Measurements from ENCODE around the gene TSPOAP1. TPM values are rescaled to one million over a fixed set of nuclear protein-coding genes. Genes with fewer than 3 reads are reported as not detected.
A peak's percentile ranks its signal among the peaks of the same experiment; 100 is the strongest.

TSPOAP1 gene
- total RNA-seq, 4 donors from 2014 or later, result 19.5 to 35.4 (median 22.1) TPM

DNA sequence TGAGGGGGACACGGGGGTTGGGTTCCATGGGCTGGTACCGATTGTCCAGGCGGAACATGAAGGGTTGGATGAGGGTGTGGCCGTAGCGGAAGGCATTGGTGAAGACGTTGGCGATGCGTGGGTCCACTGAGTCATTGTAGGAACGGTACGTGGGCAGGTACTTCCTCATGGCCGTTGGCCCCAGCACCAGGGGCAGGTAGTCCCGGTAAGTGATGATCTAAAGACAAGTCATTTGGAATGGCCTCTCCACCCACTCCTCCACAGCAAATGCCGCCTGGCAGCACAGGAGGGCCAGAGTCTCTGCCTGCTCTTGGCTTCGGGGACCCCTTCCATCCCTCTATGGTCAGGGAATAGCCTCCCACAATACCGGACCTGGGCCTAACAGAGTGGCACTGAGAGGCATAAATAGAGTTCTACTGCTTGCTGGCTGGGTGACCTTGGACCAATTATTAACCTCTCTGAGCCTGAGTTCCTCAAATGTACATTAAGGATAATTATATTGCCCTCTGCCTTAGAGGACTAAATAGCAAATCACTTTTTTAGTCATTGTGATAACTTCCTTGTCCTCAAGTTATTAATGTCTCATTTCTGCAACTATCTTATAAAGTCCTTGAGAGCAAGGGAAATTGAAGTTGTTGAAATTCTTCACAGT, 55.0 kb downstream of the TSPOAP1 start:
- no peak overlapping the region for H3K27ac ChIP-seq
- no peak for DNase-seq
- intact Hi-C loops (cut with DNase I), result no loop called here
- H3K9me3 ChIP-seq, result no peaks in the 10 kb centered on the region
- WGBS, 2 donors, result 90 to 91% methylated on average over 15 of the region's 15 CpGs
- no peaks in the 10 kb centered on the region for H3K27me3 ChIP-seq
- no peak for TF ChIP-seq POLR2A (IDR thresholded peaks at IDR 0.05)
- TF ChIP-seq, protein P1, sequence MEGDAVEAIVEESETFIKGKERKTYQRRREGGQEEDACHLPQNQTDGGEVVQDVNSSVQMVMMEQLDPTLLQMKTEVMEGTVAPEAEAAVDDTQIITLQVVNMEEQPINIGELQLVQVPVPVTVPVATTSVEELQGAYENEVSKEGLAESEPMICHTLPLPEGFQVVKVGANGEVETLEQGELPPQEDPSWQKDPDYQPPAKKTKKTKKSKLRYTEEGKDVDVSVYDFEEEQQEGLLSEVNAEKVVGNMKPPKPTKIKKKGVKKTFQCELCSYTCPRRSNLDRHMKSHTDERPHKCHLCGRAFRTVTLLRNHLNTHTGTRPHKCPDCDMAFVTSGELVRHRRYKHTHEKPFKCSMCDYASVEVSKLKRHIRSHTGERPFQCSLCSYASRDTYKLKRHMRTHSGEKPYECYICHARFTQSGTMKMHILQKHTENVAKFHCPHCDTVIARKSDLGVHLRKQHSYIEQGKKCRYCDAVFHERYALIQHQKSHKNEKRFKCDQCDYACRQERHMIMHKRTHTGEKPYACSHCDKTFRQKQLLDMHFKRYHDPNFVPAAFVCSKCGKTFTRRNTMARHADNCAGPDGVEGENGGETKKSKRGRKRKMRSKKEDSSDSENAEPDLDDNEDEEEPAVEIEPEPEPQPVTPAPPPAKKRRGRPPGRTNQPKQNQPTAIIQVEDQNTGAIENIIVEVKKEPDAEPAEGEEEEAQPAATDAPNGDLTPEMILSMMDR (IDR thresholded peaks at IDR 0.05), result no peak
- H3K4me1 ChIP-seq, result no peaks in the 10 kb centered on the region
- no peak overlapping the region for H3K4me3 ChIP-seq (replicated peaks in 1 of 3)
- no peaks in the 10 kb centered on the region for H3K36me3 ChIP-seq

DNA sequence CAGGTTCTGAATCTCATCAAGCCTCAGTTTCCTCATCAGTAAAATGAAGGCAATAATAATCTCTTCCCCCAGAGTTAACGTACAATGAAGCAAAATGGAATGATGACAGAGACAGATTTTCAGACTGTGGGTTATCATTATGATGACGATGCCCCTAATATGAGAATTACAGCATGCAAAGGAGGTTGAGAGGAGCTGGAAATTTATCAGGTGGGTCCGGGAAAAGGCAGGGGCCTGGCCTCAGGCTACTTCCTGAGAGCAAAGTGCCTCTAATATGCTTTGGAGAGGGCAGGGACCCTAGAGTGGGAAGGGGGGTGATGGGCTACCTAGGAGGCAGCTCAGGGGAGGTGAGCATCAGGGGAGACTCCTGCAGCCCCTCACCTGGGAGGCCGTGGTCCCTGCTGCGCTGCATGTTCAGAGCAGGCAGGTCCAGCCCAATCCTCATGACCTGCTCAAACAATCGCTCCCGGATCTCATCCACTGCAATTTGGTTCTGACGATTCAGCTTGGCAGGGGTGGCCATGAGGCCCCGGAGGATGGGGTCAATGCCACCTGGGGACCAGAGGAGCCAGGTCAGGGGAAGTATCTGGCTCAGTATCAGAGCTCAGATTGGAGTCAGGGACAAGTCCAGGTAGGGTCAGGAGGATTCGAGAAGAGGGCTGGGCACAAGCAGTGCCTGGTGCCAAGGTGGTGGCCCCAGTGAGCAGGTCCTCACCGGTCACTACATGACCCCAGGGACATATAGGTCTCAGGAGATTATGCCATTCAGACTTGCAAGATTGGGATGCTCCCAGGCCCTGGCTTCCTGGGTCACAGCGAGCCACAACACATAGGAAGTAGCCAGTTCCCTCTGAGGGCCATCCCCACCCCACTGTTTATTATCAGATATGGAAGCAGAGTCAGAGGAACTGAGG, 56.0 kb downstream of the TSPOAP1 start:
- no peak overlapping the region for H3K27ac ChIP-seq
- H3K36me3 ChIP-seq, result no peaks in the 10 kb centered on the region
- H3K27me3 ChIP-seq, result no peaks in the 10 kb centered on the region
- intact Hi-C loops (cut with DNase I), result no loop called here
- H3K4me3 ChIP-seq (replicated peaks in 1 of 3), result no peak overlapping the region
- TF ChIP-seq, protein P1 (IDR thresholded peaks at IDR 0.05), result no peak
- TF ChIP-seq POLR2A (IDR thresholded peaks at IDR 0.05), result no peak
- DNase-seq, result no peak
- no peaks in the 10 kb centered on the region for H3K9me3 ChIP-seq
- WGBS, 2 donors, result 89 to 91% methylated on average over 12 of the region's 12 CpGs
- no peaks in the 10 kb centered on the region for H3K4me1 ChIP-seq

DNA sequence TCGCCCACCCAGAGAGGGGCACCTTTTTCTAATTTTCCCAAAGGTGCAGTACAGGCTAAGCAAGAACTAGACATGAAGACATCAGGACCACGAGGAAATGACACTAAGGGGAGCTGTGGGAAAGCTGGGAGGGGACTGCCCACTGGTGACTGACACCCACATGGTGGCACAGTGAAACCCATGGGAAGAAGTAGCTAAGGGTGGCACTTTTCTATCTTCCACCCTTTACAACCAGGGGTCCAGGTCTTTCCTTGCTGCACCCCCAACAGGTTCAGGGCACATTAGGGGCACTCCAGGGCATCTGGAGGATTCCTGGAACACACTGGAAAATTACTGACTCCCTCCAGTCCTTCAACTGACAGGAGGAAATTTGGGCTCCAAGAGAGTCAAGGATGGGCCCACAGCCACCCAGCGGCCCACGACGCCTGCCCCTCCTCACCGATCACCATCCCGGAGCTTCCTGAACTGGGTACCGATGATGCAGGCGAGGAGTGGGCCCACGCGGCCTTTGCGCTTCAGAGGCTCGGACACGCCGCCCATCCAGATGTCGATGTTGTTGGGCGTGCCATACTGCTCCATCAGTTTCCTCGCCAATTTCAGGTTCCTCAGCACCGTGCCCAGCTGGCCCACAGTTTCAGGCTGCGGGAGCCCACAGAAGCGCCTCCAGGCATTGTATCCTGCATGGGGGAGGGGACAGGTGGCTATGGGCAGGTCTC, 57.2 kb downstream of the TSPOAP1 start:
- no peak for TF ChIP-seq POLR2A (IDR thresholded peaks at IDR 0.05)
- TF ChIP-seq, protein P1 (IDR thresholded peaks at IDR 0.05), result no peak
- no peaks in the 10 kb centered on the region for H3K36me3 ChIP-seq
- intact Hi-C loops (cut with DNase I), result no loop called here
- 91 to 93% methylated on average over 21 of the region's 21 CpGs for WGBS, 2 donors
- no peaks in the 10 kb centered on the region for H3K27me3 ChIP-seq
- no peak overlapping the region for H3K4me3 ChIP-seq (replicated peaks in 1 of 3)
- H3K27ac ChIP-seq, result no peak overlapping the region
- DNase-seq, result no peak
- H3K4me1 ChIP-seq, result no peaks in the 10 kb centered on the region
- H3K9me3 ChIP-seq, result no peaks in the 10 kb centered on the region

DNA sequence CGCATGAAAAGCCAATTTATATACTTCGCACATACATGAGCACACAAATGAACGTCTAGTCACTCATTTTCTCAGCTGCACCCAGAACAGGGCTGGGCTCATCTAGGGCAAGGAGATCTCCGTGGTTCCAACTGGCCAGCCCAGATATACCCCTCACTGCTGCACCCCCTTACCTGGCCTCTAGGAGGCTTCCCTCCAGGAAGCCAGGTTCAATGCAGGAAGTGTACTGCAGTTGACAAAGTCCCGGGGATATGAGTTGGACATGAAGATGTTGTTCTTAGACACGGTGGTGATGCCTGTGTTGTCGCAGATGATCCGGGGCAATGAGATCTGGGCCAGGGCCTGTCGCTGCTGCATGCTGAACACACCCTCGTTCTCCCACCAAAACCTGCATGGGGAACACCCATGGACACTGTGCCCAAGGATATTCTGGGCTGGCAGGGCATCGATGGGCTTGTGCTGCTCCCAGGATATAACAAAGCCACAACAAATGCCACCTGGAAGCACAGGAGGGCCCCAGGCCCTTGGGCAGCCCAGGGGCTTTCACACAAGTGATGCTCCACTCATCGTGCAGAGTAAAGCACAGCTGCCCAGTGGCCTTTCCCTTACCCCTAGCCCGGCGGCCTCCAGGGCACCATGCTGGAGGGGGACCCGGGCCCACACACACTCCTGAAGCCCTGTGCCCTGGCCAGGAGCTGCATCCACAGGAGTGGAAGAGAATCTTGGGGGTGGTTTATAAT, 57.9 kb downstream of the TSPOAP1 start:
- no peak for DNase-seq
- Histone ChIP-seq H3K27ac (no peak overlapping the region), H3K4me1 (no peaks in the 10 kb centered on the region), H3K36me3 (no peaks in the 10 kb centered on the region), H3K4me3 (replicated peaks in 1 of 3) (no peak overlapping the region), H3K9me3 (no peaks in the 10 kb centered on the region), H3K27me3 (no peaks in the 10 kb centered on the region)
- 73 to 77% methylated on average over 14 to 15 of the region's 15 CpGs for WGBS, 2 donors
- intact Hi-C loops (cut with DNase I), result no loop called here
- TF ChIP-seq, protein P1 (IDR thresholded peaks at IDR 0.05), result peak in 1 of 6 experiments; percentile 11
- TF ChIP-seq POLR2A (IDR thresholded peaks at IDR 0.05), result no peak
